Sigmoid colon (tissue), 4 donors: ENCODE results near the gene SIRT3.

ENCODE experiments used
- EP300 ChIP-seq, 4 donors: sonication (generic); formaldehyde crosslinking; IDR thresholded peaks; one replicate each; pipeline ENCODE4 v1.6.1; 2017; ENCODE audit warnings: antibody characterized with exemption in 4 of 4
- POLR2A ChIP-seq, 2 donors: fragments of 450-650 bp; IDR thresholded peaks; one replicate each; pipeline ENCODE4 v1.6.1; 2016; ENCODE audit warnings: antibody characterized with exemption in 2 of 2, mild to moderate bottlenecking in 2 of 2, moderate library complexity in 2 of 2
- POLR2AphosphoS5 ChIP-seq, 4 donors: sonication (generic); formaldehyde crosslinking; IDR thresholded peaks; one replicate each; pipeline ENCODE4 v1.6.1; 2017; ENCODE audit warnings: antibody characterized with exemption in 4 of 4
- TF ChIP-seq, protein P1 (sequence below), 4 experiments: fragments of 450-650 bp in 3 of 4; fragments of 200-600 bp in 1 of 4; IDR thresholded peaks; one replicate each; pipeline ENCODE4 v1.5.1; 2016 to 2019; ENCODE audit warnings: antibody characterized with exemption in 4 of 4, mild to moderate bottlenecking in 3 of 4, moderate library complexity in 2 of 4

DNA sequence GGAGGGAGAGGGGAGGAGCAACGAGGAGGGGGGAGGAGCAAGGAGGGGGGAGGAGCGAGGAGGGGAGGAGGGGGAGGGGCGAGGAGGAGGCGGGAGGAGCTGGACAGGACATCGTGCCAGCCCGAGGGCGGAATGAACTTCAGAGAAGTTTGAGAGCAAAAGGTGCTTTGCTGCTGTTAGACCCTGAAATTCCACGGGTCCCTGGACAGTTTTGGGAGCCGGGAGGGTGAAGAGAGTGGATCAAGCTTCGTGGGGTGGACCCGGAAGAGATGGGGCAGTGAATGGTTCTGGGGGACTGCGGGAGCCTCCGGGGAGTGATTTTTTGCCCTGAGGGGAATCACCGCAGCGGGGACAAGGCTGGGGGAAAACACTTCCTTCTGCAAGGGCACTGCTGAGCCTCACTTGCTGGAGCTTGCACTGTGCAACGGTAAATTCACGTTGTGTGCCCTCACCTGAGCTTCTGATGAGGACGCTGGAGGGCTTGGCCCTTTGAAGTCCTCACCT, 31.4 kb upstream of the SIRT3 start:
- TF ChIP-seq, protein P1, sequence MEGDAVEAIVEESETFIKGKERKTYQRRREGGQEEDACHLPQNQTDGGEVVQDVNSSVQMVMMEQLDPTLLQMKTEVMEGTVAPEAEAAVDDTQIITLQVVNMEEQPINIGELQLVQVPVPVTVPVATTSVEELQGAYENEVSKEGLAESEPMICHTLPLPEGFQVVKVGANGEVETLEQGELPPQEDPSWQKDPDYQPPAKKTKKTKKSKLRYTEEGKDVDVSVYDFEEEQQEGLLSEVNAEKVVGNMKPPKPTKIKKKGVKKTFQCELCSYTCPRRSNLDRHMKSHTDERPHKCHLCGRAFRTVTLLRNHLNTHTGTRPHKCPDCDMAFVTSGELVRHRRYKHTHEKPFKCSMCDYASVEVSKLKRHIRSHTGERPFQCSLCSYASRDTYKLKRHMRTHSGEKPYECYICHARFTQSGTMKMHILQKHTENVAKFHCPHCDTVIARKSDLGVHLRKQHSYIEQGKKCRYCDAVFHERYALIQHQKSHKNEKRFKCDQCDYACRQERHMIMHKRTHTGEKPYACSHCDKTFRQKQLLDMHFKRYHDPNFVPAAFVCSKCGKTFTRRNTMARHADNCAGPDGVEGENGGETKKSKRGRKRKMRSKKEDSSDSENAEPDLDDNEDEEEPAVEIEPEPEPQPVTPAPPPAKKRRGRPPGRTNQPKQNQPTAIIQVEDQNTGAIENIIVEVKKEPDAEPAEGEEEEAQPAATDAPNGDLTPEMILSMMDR (IDR thresholded peaks at IDR 0.05): no peak
- TF ChIP-seq EP300 (IDR thresholded peaks at IDR 0.05) (no peak), POLR2AphosphoS5 (IDR thresholded peaks at IDR 0.05) (peak in 3 of 4 donors; percentile 32 to 50 (median 41)), POLR2A (IDR thresholded peaks at IDR 0.05) (no peak)
